IMR-90 (cell line): ENCODE results near the gene TRMT13. TPM values are rescaled to one million over a fixed set of nuclear protein-coding genes. Genes with fewer than 3 reads are reported as not detected.

Source experiments
- ATAC-seq: fragments of 200-7000 bp; cut with Tn5 transposase; 2 replicates; pipeline ENCODE4 v1.9.1; 2020; ENCODE audit warnings: low read depth, mild to moderate bottlenecking, moderate library complexity
- BruUV-seq: library from RNA; stranded (reverse); fragments of 400-500 nt; replicated peaks from 2 replicates; lab custom pipeline; 2021; lab: Mats Ljungman, UMichigan
- CTCF ChIA-PET: fragments of 300-600 bp; formaldehyde crosslinking; extraction: SDS; loops from one replicate; lab custom pipeline; 2021; ENCODE audit warnings: antibody characterized with exemption; lab: Yijun Ruan, JAX
- POLR2A ChIA-PET: fragments of 300-600 bp; sonication (Branson Sonifier 250); formaldehyde crosslinking; loops from one replicate; lab custom pipeline; 2022; ENCODE audit warnings: antibody characterized with exemption; ENCODE audit not compliant: unreplicated experiment; lab: Charles Lee
- DNase-seq: peaks from one replicate; pipeline ENCODE4 v3.0.0; 2013
- H2AFZ ChIP-seq: replicated peaks from 2 replicates; pipeline ENCODE3; 2013; ENCODE audit warnings: low read length, mild to moderate bottlenecking; ENCODE audit not compliant: poor library complexity
- H2AK5ac ChIP-seq: 2 replicates; pipeline ENCODE4 v1.6.1; 2013; ENCODE audit warnings: low read depth, low read length, inconsistent platforms
- H2AK9ac ChIP-seq: replicated peaks from 2 replicates; pipeline ENCODE3; 2013; ENCODE audit warnings: mild to moderate bottlenecking, low read depth, low read length, moderate library complexity; ENCODE audit not compliant: poor library complexity
- H2BK120ac ChIP-seq: 2 replicates; pipeline ENCODE4 v1.6.1; 2013; ENCODE audit warnings: low read depth, low read length, inconsistent platforms
- H2BK15ac ChIP-seq: 3 replicates; pipeline ENCODE4 v1.6.1; 2013; ENCODE audit warnings: low read depth, low read length, inconsistent platforms
- H2BK20ac ChIP-seq: 2 replicates; pipeline ENCODE4 v1.6.1; 2013; ENCODE audit warnings: low read depth, mild to moderate bottlenecking, inconsistent platforms, low read length, moderate library complexity
- H2BK5ac ChIP-seq: 2 replicates; pipeline ENCODE4 v1.6.1; 2013; ENCODE audit warnings: mild to moderate bottlenecking, low read depth, low read length, inconsistent platforms; ENCODE audit not compliant: poor library complexity, severe bottlenecking
- H3K14ac ChIP-seq: replicated peaks from 2 replicates; pipeline ENCODE4 v1.6.1; 2013; ENCODE audit warnings: low read depth, low read length, inconsistent platforms
- H3K18ac ChIP-seq: 2 replicates; pipeline ENCODE4 v1.6.1; 2013; ENCODE audit warnings: low read depth, low read length, control low read depth
- H3K23ac ChIP-seq: 2 replicates; pipeline ENCODE4 v1.6.1; 2013; ENCODE audit warnings: low read depth, low read length, inconsistent platforms
- H3K27ac ChIP-seq: 2 replicates; pipeline ENCODE4 v1.5.1; 2013; ENCODE audit warnings: mild to moderate bottlenecking, control low read depth, low read length; ENCODE audit not compliant: insufficient read depth
- H3K27me3 ChIP-seq: 2 replicates; pipeline ENCODE4 v1.6.1; 2013; ENCODE audit warnings: low read length; ENCODE audit not compliant: control insufficient read depth, insufficient read depth
- H3K36me3 ChIP-seq: 2 replicates; pipeline ENCODE4 v1.6.1; 2013; ENCODE audit warnings: low read length, mixed read lengths; ENCODE audit not compliant: control insufficient read depth, insufficient read depth
- H3K4ac ChIP-seq: 2 replicates; pipeline ENCODE4 v1.6.1; 2013; ENCODE audit warnings: low read depth, low read length, inconsistent platforms
- H3K4me1 ChIP-seq: 2 replicates; pipeline ENCODE4 v1.6.1; 2013; ENCODE audit warnings: low read length, mixed read lengths; ENCODE audit not compliant: control insufficient read depth, insufficient read depth
- H3K4me2 ChIP-seq: 2 replicates; pipeline ENCODE4 v1.6.1; 2013; ENCODE audit warnings: low read depth, mild to moderate bottlenecking, control low read depth, low read length, moderate library complexity
- H3K4me3 ChIP-seq: 2 replicates; pipeline ENCODE4 v1.5.1; 2013; ENCODE audit warnings: low read depth, mild to moderate bottlenecking, control low read depth, low read length, moderate library complexity; ENCODE audit not compliant: insufficient read depth
- H3K56ac ChIP-seq: 2 replicates; pipeline ENCODE4 v1.6.1; 2013; ENCODE audit warnings: low read length, inconsistent platforms; ENCODE audit not compliant: insufficient read depth; ENCODE audit errors: extremely low read depth
- H3K79me1 ChIP-seq, 2 experiments: 2 replicates each; pipeline ENCODE4 v1.6.1; 2013; ENCODE audit warnings: low read length in 2 of 2, inconsistent platforms in 1 of 2, low read depth in 1 of 2
- H3K9ac ChIP-seq: 2 replicates; pipeline ENCODE4 v1.6.1; 2013; ENCODE audit warnings: low read depth, low read length, control low read depth
- H3K9me1 ChIP-seq: 2 replicates; pipeline ENCODE4 v1.6.1; 2013; ENCODE audit warnings: low read length, inconsistent platforms; ENCODE audit not compliant: insufficient read depth
- H3K9me3 ChIP-seq: 2 replicates; pipeline ENCODE4 v1.6.1; 2013; ENCODE audit warnings: low read length; ENCODE audit not compliant: control insufficient read depth, insufficient read depth
- H4K20me1 ChIP-seq: 2 replicates; pipeline ENCODE4 v1.6.1; 2013; ENCODE audit warnings: low read length, inconsistent platforms; ENCODE audit not compliant: insufficient read depth
- H4K5ac ChIP-seq: 2 replicates; pipeline ENCODE4 v1.6.1; 2013; ENCODE audit warnings: mild to moderate bottlenecking, low read depth, low read length, control low read depth
- H4K8ac ChIP-seq, 2 experiments: 2 replicates each; pipeline ENCODE4 v1.6.1; 2013; ENCODE audit warnings: low read depth in 2 of 2, low read length in 2 of 2, control low read depth in 1 of 2, inconsistent platforms in 1 of 2
- H4K91ac ChIP-seq: 2 replicates; pipeline ENCODE4 v1.6.1; 2013; ENCODE audit warnings: low read depth, low read length, inconsistent platforms; ENCODE audit not compliant: insufficient read depth
- BHLHE40 ChIP-seq: fragments of 150-350 bp; IDR thresholded peaks from 2 replicates; pipeline ENCODE4 v1.6.1; 2016; ENCODE audit warnings: mild to moderate bottlenecking, low read depth, low read length
- CEBPB ChIP-seq: IDR thresholded peaks from 2 replicates; pipeline ENCODE4 v1.6.1; 2012; ENCODE audit warnings: low read depth, low read length, improper control_type of control experiment
- CHD1 ChIP-seq: IDR thresholded peaks from 2 replicates; pipeline ENCODE4 v1.6.1; 2012; ENCODE audit warnings: low read depth, low read length, improper control_type of control experiment
- CTCF ChIP-seq: conservative IDR thresholded peaks from 2 replicates; pipeline ENCODE4 v1.5.1; 2012; ENCODE audit warnings: mild to moderate bottlenecking, low read depth, low read length, improper control_type of control experiment
- FOS ChIP-seq: fragments of 150-350 bp; IDR thresholded peaks from 2 replicates; pipeline ENCODE4 v1.6.1; 2016; ENCODE audit warnings: low read depth, low read length
- MAFK ChIP-seq: IDR thresholded peaks from 2 replicates; pipeline ENCODE4 v1.6.1; 2012; ENCODE audit warnings: low read depth, low read length, improper control_type of control experiment
- MAZ ChIP-seq: IDR thresholded peaks from 2 replicates; pipeline ENCODE4 v1.6.1; 2012; ENCODE audit warnings: low read depth, mild to moderate bottlenecking, low read length, improper control_type of control experiment, moderate library complexity, borderline replicate concordance
- MXI1 ChIP-seq: IDR thresholded peaks from 2 replicates; pipeline ENCODE4 v1.6.1; 2012; ENCODE audit warnings: low read depth, mild to moderate bottlenecking, low read length, moderate library complexity, borderline replicate concordance
- NFE2L2 ChIP-seq: fragments of 150-350 bp; IDR thresholded peaks from 2 replicates; pipeline ENCODE4 v1.6.1; 2016; ENCODE audit warnings: low read depth, mild to moderate bottlenecking, low read length
- POLR2A ChIP-seq: IDR thresholded peaks from 2 replicates; pipeline ENCODE4 v1.6.1; 2012; ENCODE audit warnings: mild to moderate bottlenecking, low read depth, low read length
- RAD21 ChIP-seq: IDR thresholded peaks from 2 replicates; pipeline ENCODE4 v1.6.1; 2012; ENCODE audit warnings: low read length, improper control_type of control experiment
- RCOR1 ChIP-seq: IDR thresholded peaks from 2 replicates; pipeline ENCODE4 v1.6.1; 2012; ENCODE audit warnings: mild to moderate bottlenecking, low read length, improper control_type of control experiment; ENCODE audit not compliant: insufficient replicate concordance
- RFX5 ChIP-seq: IDR thresholded peaks from 2 replicates; pipeline ENCODE4 v1.8.0; 2012; ENCODE audit warnings: low read depth, mild to moderate bottlenecking, low read length, moderate library complexity
- SMC3 ChIP-seq: fragments of 150-350 bp; IDR thresholded peaks from 2 replicates; pipeline ENCODE4 v1.6.1; 2016; ENCODE audit warnings: low read depth, mild to moderate bottlenecking, antibody characterized with exemption, low read length, moderate library complexity
- WGBS, 2 experiments: methylation state at CpG; one replicate each; pipeline versions ENCODE4 v1.1.5 to v1.1.7; 2013; ENCODE audit warnings: missing lambda C conversion rate in 2 of 2; ENCODE audit not compliant: insufficient read length in 1 of 2; ENCODE audit errors: extremely low coverage in 2 of 2; 5-methylcytosine and 5-hydroxymethylcytosine counted together
- dilution Hi-C: fragments of 300-500 bp; cut with HindIII; formaldehyde crosslinking; loops from one replicate; pipeline ENCODE4 v1.14.3; 2018; ENCODE audit warnings: low sequenced_read_pairs; ENCODE audit not compliant: unreplicated experiment
- in situ Hi-C: fragments of 300-500 bp; cut with MboI; formaldehyde crosslinking; loops from 3 replicates; pipeline ENCODE4 v1.14.3; 2019; ENCODE audit warnings: low sequenced_read_pairs, inconsistent platforms, mixed read lengths
- intact Hi-C: fragments of 100-400 bp; cut with micrococcal nuclease; formaldehyde crosslinking; loops from 2 replicates; pipeline ENCODE4 v1.10.0; 2022
- polyA plus RNA-seq, 3 experiments: library from polyadenylated mRNA; depleted of rRNA; stranded (reverse); fragments of >200 nt; gene quantifications; 2 replicates each; pipeline ENCODE4 v1.2.3, GENCODE V29; 2012; ENCODE audit warnings: low replicate concordance in 1 of 3
- total RNA-seq: library from RNA; depleted of rRNA; stranded (reverse); fragments of >200 nt; gene quantifications from 2 replicates; pipeline ENCODE4 v1.2.3, GENCODE V29; 2012
- TF ChIP-seq, protein P1 (sequence below): fragments of 150-350 bp; IDR thresholded peaks from 2 replicates; pipeline ENCODE4 v1.6.1; 2017; ENCODE audit warnings: mild to moderate bottlenecking, antibody characterized with exemption, low read length, low read depth
- TF ChIP-seq, protein P2 (sequence below): fragments of 150-350 bp; IDR thresholded peaks from 2 replicates; pipeline ENCODE4 v1.6.1; 2016; ENCODE audit warnings: low read depth, mild to moderate bottlenecking, low read length, moderate library complexity, borderline replicate concordance

The TRMT13 gene
- total and polyA plus RNA-seq, 2 of the 4 experiments (the other 2 are of a cell fraction), result 5.2 to 7.7 TPM

- Histone ChIP-seq H4K8ac (no peak overlapping the region), H3K9ac (no peak overlapping the region), H3K4me1 (peaks cover 1% of the 10 kb centered on the region; the same call in 1 of the 2 replicates), H3K27ac (no peak overlapping the region), H3K56ac (no peak overlapping the region), H2BK15ac (no peak overlapping the region), H2BK20ac (no peak overlapping the region), H3K4me3 (no peak overlapping the region), H2BK120ac (no peak overlapping the region), H2AK9ac (no peak overlapping the region), H3K9me1 (no peaks in the 10 kb centered on the region), H3K18ac (no peak overlapping the region), H3K27me3 (no peaks in the 10 kb centered on the region), H3K36me3 (no peaks in the 10 kb centered on the region; the same call in 1 of the 2 replicates), H4K91ac (no peak overlapping the region), H3K14ac (no peak overlapping the region), H3K9me3 (no peaks in the 10 kb centered on the region), H3K4me2 (no peak overlapping the region), H2AFZ (no peak overlapping the region), H2BK5ac (no peak overlapping the region), H2AK5ac (no peak overlapping the region), H3K4ac (no peak overlapping the region), H4K20me1 (no peaks in the 10 kb centered on the region), H4K5ac (no peak overlapping the region), H3K23ac (no peak overlapping the region), H3K79me1 (no peaks in the 10 kb centered on the region)
- DNase-seq, result no peak
- dilution Hi-C loops (no loop called here), intact Hi-C loops (no loop called here), in situ Hi-C loops (no loop called here)
- ChIA-PET POLR2A (interaction anchor here (0.5 kb wide), 1 partner anchor 68 kb away, joined by 3 read pairs; no protein-coding TSS in a partner anchor), CTCF (no interaction called here)
- ATAC-seq, result no peak
- no TSS peak for BruUV-seq
- TF ChIP-seq RAD21 (no peak), MAFK (no peak), CEBPB (no peak), FOS (no peak), MXI1 (no peak), POLR2A (no peak), CHD1 (no peak), BHLHE40 (no peak), NFE2L2 (no peak), MAZ (no peak), RFX5 (no peak), SMC3 (no peak), RCOR1 (no peak), CTCF (no peak)
- TF ChIP-seq, protein P1, sequence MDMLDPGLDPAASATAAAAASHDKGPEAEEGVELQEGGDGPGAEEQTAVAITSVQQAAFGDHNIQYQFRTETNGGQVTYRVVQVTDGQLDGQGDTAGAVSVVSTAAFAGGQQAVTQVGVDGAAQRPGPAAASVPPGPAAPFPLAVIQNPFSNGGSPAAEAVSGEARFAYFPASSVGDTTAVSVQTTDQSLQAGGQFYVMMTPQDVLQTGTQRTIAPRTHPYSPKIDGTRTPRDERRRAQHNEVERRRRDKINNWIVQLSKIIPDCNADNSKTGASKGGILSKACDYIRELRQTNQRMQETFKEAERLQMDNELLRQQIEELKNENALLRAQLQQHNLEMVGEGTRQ, result no peak
- TF ChIP-seq, protein P2, sequence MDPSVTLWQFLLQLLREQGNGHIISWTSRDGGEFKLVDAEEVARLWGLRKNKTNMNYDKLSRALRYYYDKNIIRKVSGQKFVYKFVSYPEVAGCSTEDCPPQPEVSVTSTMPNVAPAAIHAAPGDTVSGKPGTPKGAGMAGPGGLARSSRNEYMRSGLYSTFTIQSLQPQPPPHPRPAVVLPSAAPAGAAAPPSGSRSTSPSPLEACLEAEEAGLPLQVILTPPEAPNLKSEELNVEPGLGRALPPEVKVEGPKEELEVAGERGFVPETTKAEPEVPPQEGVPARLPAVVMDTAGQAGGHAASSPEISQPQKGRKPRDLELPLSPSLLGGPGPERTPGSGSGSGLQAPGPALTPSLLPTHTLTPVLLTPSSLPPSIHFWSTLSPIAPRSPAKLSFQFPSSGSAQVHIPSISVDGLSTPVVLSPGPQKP, result no peak
- no CpG with 5 or more reads among the region's 2 CpGs for WGBS, 2 experiments
Measured at GRCh38 chr1:100101564-100101963, 31.4 kb upstream of the TRMT13 start.
